Left ventricle myocardium inferior (tissue), 1 donor: ENCODE measurements around the gene TENM3. TPM values are rescaled to one million over a fixed set of nuclear protein-coding genes. Genes with fewer than 3 reads are reported as not detected.

ENCODE experiments used
- DNase-seq: peaks from one replicate; pipeline ENCODE4 v3.0.0-alpha.2; 2020
- H3K27ac ChIP-seq: fragments of 200-600 bp; replicated peaks from 2 replicates; pipeline ENCODE4 v1.8.0; 2021
- H3K27me3 ChIP-seq: fragments of 200-600 bp; 2 replicates; pipeline ENCODE4 v1.8.0; 2021; ENCODE audit warnings: low read depth
- H3K36me3 ChIP-seq: fragments of 200-600 bp; 2 replicates; pipeline ENCODE4 v1.8.0; 2021
- H3K4me1 ChIP-seq: fragments of 200-600 bp; 2 replicates; pipeline ENCODE4 v1.8.0; 2021
- H3K4me3 ChIP-seq: fragments of 200-600 bp; 2 replicates; pipeline ENCODE4 v1.8.0; 2021; ENCODE audit warnings: mild to moderate bottlenecking, moderate library complexity
- H3K9me3 ChIP-seq: fragments of 200-600 bp; replicated peaks from 2 replicates; pipeline ENCODE4 v1.8.0; 2021
- CTCF ChIP-seq: fragments of 200-600 bp; IDR thresholded peaks from 2 replicates; pipeline ENCODE4 v1.8.0; 2021; ENCODE audit warnings: antibody characterized with exemption, mild to moderate bottlenecking, borderline replicate concordance
- intact Hi-C: fragments of 100-400 bp; cut with micrococcal nuclease; formaldehyde crosslinking; loops from one replicate; pipeline ENCODE4 v1.11.0; 2022
- total RNA-seq: library from RNA; stranded (reverse); fragmentation: NEBNext Ultra II Directional; extraction: Animal tissue kit (Norgen Biotek cat#: 25700); gene quantifications from one replicate; pipeline ENCODE4 v1.2.1, GENCODE V29; 2021
- donor health status: DM: no; HTN: yes; CAD: no; lungs with severe emphysema.

The TENM3 gene
- total RNA-seq, 1 donor from 2014 or later, result 1.5 TPM

GRCh38 chr4:182724414-182724813, 481.2 kb downstream of the TENM3 start:
- no peak for TF ChIP-seq CTCF
- Histone ChIP-seq H3K36me3 (no peaks in the 10 kb centered on the region), H3K4me3 (no peak overlapping the region), H3K27ac (no peak overlapping the region), H3K4me1 (no peaks in the 10 kb centered on the region), H3K27me3 (no peaks in the 10 kb centered on the region), H3K9me3 (no peaks in the 10 kb centered on the region)
- DNase-seq, result no peak
- intact Hi-C loops, result no loop called here

GRCh38 chr4:182729516-182729915, 486.3 kb downstream of the TENM3 start:
- intact Hi-C loops, result no loop called here
- Histone ChIP-seq H3K4me3 (no peak overlapping the region), H3K9me3 (no peaks in the 10 kb centered on the region), H3K27me3 (no peaks in the 10 kb centered on the region), H3K36me3 (no peaks in the 10 kb centered on the region), H3K27ac (no peak overlapping the region), H3K4me1 (no peaks in the 10 kb centered on the region)
- DNase-seq, result no peak
- no peak for TF ChIP-seq CTCF

GRCh38 chr4:182730791-182731190, 487.6 kb downstream of the TENM3 start:
- Histone ChIP-seq H3K27ac (no peak overlapping the region), H3K9me3 (no peaks in the 10 kb centered on the region), H3K4me1 (no peaks in the 10 kb centered on the region), H3K27me3 (no peaks in the 10 kb centered on the region), H3K36me3 (no peaks in the 10 kb centered on the region), H3K4me3 (no peak overlapping the region)
- TF ChIP-seq CTCF, result no peak
- no peak for DNase-seq
- intact Hi-C loops, result no loop called here

DNA sequence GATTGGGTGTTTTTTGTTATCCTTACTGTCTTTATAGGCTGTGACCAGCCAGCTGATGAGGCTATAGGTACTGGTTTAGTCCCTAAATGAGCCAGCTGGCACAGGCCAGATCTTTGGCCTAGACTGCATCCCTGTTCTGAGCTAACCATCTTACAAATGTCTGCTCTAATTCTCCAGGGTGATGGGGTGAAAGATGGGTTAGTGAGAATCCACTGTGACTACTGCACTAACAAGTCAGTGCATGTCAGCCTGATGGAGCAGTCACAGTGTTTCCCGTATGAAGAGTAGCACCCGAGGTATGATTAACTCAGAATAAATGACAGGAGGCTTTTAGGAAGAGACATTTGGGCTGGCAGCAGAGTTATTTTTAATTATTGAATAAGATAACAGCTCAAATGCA, 493.0 kb downstream of the TENM3 start:
- intact Hi-C loops, result no loop called here
- Histone ChIP-seq H3K9me3 (no peaks in the 10 kb centered on the region), H3K27ac (no peak overlapping the region), H3K36me3 (no peaks in the 10 kb centered on the region), H3K4me1 (peaks cover 21% of the 10 kb centered on the region), H3K4me3 (no peak overlapping the region), H3K27me3 (no peaks in the 10 kb centered on the region)
- no peak for TF ChIP-seq CTCF
- no peak for DNase-seq

DNA sequence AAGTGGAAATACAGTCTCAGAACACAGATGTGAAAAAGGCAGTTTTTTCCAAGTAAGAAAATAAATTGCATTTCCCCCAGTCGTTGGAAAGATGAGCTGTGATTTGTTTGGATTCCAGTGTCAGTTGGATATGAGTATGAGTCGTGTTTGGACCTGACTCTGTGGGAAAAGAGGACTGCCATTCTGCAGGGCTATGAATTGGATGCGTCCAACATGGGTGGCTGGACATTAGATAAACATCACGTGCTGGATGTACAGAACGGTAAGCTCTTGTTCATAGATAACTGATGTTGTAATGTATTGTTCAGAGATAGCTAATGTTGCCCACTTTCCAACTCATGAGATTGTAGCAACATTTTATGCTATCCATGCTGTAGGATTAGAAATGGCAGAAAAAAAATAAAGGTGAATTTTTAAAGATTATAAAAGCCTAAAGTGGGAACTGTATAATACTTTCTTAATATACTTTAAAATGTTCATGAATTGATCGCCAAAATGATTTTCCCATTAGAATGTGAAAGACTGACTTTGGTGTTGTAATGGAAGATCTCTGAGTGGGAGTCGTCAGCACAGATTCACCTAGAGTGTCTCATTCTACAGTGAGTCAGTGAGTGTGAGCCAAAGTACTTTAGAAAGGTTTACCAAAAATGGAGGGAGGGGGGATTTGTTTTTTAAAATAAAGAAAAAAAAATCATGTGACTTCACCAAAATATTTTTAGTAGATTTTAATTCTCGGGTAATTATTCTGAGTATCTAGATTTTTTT, 495.3 kb downstream of the TENM3 start:
- H3K27ac ChIP-seq, result no peak overlapping the region
- H3K27me3 ChIP-seq, result no peaks in the 10 kb centered on the region
- H3K36me3 ChIP-seq, result no peaks in the 10 kb centered on the region
- intact Hi-C loops, result no loop called here
- TF ChIP-seq CTCF, result no peak
- no peak overlapping the region for H3K4me3 ChIP-seq
- peaks cover 21% of the 10 kb centered on the region for H3K4me1 ChIP-seq
- no peak for DNase-seq
- no peaks in the 10 kb centered on the region for H3K9me3 ChIP-seq
